Measurements from ENCODE around the gene TTC17. TPM values are rescaled to one million over a fixed set of nuclear protein-coding genes. Genes with fewer than 3 reads are reported as not detected.

TTC17 gene
- total and polyA plus RNA-seq, 2 of the 8 experiments (the other 6 are each of a cell fraction or from before 2014, with no cell fraction given), result 65.1 to 80.1 TPM

DNA sequence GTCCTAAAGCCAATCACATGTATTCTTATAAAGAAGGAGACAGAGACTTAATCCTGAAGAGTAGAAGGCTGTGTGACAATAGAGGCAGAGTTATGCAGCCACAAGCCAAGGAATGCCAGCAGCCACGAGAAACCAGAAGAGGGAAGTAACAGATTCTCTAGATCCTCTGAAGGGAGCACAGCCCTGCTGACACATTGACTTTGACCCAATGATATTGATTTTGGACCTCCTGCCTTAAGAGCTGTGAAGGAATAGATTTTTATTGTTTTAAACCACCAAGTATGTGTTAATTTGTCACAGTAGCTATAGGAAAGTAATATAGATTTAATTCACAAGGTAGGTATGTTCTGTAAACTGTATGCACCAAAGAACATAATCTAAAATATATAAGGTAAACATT is 103.6 kb downstream of the TTC17 start (continued):
- TF ChIP-seq, protein P1, sequence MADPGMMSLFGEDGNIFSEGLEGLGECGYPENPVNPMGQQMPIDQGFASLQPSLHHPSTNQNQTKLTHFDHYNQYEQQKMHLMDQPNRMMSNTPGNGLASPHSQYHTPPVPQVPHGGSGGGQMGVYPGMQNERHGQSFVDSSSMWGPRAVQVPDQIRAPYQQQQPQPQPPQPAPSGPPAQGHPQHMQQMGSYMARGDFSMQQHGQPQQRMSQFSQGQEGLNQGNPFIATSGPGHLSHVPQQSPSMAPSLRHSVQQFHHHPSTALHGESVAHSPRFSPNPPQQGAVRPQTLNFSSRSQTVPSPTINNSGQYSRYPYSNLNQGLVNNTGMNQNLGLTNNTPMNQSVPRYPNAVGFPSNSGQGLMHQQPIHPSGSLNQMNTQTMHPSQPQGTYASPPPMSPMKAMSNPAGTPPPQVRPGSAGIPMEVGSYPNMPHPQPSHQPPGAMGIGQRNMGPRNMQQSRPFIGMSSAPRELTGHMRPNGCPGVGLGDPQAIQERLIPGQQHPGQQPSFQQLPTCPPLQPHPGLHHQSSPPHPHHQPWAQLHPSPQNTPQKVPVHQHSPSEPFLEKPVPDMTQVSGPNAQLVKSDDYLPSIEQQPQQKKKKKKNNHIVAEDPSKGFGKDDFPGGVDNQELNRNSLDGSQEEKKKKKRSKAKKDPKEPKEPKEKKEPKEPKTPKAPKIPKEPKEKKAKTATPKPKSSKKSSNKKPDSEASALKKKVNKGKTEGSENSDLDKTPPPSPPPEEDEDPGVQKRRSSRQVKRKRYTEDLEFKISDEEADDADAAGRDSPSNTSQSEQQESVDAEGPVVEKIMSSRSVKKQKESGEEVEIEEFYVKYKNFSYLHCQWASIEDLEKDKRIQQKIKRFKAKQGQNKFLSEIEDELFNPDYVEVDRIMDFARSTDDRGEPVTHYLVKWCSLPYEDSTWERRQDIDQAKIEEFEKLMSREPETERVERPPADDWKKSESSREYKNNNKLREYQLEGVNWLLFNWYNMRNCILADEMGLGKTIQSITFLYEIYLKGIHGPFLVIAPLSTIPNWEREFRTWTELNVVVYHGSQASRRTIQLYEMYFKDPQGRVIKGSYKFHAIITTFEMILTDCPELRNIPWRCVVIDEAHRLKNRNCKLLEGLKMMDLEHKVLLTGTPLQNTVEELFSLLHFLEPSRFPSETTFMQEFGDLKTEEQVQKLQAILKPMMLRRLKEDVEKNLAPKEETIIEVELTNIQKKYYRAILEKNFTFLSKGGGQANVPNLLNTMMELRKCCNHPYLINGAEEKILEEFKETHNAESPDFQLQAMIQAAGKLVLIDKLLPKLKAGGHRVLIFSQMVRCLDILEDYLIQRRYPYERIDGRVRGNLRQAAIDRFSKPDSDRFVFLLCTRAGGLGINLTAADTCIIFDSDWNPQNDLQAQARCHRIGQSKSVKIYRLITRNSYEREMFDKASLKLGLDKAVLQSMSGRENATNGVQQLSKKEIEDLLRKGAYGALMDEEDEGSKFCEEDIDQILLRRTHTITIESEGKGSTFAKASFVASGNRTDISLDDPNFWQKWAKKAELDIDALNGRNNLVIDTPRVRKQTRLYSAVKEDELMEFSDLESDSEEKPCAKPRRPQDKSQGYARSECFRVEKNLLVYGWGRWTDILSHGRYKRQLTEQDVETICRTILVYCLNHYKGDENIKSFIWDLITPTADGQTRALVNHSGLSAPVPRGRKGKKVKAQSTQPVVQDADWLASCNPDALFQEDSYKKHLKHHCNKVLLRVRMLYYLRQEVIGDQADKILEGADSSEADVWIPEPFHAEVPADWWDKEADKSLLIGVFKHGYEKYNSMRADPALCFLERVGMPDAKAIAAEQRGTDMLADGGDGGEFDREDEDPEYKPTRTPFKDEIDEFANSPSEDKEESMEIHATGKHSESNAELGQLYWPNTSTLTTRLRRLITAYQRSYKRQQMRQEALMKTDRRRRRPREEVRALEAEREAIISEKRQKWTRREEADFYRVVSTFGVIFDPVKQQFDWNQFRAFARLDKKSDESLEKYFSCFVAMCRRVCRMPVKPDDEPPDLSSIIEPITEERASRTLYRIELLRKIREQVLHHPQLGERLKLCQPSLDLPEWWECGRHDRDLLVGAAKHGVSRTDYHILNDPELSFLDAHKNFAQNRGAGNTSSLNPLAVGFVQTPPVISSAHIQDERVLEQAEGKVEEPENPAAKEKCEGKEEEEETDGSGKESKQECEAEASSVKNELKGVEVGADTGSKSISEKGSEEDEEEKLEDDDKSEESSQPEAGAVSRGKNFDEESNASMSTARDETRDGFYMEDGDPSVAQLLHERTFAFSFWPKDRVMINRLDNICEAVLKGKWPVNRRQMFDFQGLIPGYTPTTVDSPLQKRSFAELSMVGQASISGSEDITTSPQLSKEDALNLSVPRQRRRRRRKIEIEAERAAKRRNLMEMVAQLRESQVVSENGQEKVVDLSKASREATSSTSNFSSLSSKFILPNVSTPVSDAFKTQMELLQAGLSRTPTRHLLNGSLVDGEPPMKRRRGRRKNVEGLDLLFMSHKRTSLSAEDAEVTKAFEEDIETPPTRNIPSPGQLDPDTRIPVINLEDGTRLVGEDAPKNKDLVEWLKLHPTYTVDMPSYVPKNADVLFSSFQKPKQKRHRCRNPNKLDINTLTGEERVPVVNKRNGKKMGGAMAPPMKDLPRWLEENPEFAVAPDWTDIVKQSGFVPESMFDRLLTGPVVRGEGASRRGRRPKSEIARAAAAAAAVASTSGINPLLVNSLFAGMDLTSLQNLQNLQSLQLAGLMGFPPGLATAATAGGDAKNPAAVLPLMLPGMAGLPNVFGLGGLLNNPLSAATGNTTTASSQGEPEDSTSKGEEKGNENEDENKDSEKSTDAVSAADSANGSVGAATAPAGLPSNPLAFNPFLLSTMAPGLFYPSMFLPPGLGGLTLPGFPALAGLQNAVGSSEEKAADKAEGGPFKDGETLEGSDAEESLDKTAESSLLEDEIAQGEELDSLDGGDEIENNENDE (IDR thresholded peaks at IDR 0.05; ENCODE audit: insufficient replicate concordance, low read length), result no peak
- TF ChIP-seq MAFK (IDR thresholded peaks at IDR 0.05; ENCODE audit: low read depth, low read length) (no peak), TCF12 (IDR thresholded peaks at IDR 0.05; ENCODE audit: low read depth, low read length) (no peak), EZH2 (IDR thresholded peaks at IDR 0.05; ENCODE audit: low read depth, low read length, severe bottlenecking) (no peak), RAD21 (IDR thresholded peaks at IDR 0.05 in 1 of 2, conservative IDR thresholded peaks at IDR 0.05 in 1 of 2; ENCODE audit: low read depth in 2 of 2, low read length in 2 of 2) (no peak), POLR2A (IDR thresholded peaks at IDR 0.05; ENCODE audit: control extremely low read depth in 1 of 2, low read depth in 2 of 2, low read length in 2 of 2) (no peak), POU5F1 (IDR thresholded peaks at IDR 0.05; ENCODE audit: low read depth, low read length) (no peak), SRF (IDR thresholded peaks at IDR 0.05; ENCODE audit: low read depth, low read length) (no peak), NANOG (IDR thresholded peaks at IDR 0.05; ENCODE audit: insufficient read depth, low read depth, low read length, poor library complexity, severe bottlenecking) (no peak), TAF7 (optimal IDR thresholded peaks at IDR 0.05; ENCODE audit: borderline replicate concordance, low read depth, low read length) (no peak), HDAC6 (IDR thresholded peaks at IDR 0.05; ENCODE audit: low read depth, low read length) (no peak)
- TF ChIP-seq, protein P2, sequence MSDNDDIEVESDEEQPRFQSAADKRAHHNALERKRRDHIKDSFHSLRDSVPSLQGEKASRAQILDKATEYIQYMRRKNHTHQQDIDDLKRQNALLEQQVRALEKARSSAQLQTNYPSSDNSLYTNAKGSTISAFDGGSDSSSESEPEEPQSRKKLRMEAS (IDR thresholded peaks at IDR 0.05), result no peak

Measured in H1 (cell line).